B cell (primary cell): ENCODE results near the gene DCBLD2.

Experiments used
- CTCF ChIP-seq: fragments of 200-600 bp; IDR thresholded peaks from one replicate; pipeline ENCODE4 v1.8.0; 2022; ENCODE audit warnings: antibody characterized with exemption, mild to moderate bottlenecking
- EZH2 ChIP-seq: IDR thresholded peaks from 2 replicates; pipeline ENCODE4 v1.6.1; 2012; ENCODE audit warnings: borderline replicate concordance, low read depth, mild to moderate bottlenecking, moderate library complexity, low read length; ENCODE audit not compliant: insufficient read depth, poor library complexity, severe bottlenecking

GRCh38 chr3:98761643-98762229 lies 139.8 kb downstream of the DCBLD2 start:
- TF ChIP-seq CTCF (no peak), EZH2 (no peak)
